MM.1S (cell line): ENCODE results near the gene RNF180.

Experiments used
- EZH2 ChIP-seq: fragments of 300-600 bp; sonication (generic); optimal IDR thresholded peaks from 2 replicates; pipeline ENCODE3; 2017; ENCODE audit warnings: low read depth, mild to moderate bottlenecking, antibody characterized with exemption, low read length, mixed read lengths
- TF ChIP-seq, protein P1 (sequence below): fragments of 300-600 bp; sonication (generic); IDR thresholded peaks from 2 replicates; pipeline ENCODE4 v1.5.1; 2016; ENCODE audit warnings: antibody characterized with exemption, low read length, mixed read lengths

- TF ChIP-seq, protein P1, sequence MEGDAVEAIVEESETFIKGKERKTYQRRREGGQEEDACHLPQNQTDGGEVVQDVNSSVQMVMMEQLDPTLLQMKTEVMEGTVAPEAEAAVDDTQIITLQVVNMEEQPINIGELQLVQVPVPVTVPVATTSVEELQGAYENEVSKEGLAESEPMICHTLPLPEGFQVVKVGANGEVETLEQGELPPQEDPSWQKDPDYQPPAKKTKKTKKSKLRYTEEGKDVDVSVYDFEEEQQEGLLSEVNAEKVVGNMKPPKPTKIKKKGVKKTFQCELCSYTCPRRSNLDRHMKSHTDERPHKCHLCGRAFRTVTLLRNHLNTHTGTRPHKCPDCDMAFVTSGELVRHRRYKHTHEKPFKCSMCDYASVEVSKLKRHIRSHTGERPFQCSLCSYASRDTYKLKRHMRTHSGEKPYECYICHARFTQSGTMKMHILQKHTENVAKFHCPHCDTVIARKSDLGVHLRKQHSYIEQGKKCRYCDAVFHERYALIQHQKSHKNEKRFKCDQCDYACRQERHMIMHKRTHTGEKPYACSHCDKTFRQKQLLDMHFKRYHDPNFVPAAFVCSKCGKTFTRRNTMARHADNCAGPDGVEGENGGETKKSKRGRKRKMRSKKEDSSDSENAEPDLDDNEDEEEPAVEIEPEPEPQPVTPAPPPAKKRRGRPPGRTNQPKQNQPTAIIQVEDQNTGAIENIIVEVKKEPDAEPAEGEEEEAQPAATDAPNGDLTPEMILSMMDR: no peak
- no peak for TF ChIP-seq EZH2
These were observed 33.8 kb downstream of the RNF180 start for GRCh38 chr5:64199425-64199824.
